ENCODE measurements around the gene ZBTB24.

The ZBTB24 gene

DNA sequence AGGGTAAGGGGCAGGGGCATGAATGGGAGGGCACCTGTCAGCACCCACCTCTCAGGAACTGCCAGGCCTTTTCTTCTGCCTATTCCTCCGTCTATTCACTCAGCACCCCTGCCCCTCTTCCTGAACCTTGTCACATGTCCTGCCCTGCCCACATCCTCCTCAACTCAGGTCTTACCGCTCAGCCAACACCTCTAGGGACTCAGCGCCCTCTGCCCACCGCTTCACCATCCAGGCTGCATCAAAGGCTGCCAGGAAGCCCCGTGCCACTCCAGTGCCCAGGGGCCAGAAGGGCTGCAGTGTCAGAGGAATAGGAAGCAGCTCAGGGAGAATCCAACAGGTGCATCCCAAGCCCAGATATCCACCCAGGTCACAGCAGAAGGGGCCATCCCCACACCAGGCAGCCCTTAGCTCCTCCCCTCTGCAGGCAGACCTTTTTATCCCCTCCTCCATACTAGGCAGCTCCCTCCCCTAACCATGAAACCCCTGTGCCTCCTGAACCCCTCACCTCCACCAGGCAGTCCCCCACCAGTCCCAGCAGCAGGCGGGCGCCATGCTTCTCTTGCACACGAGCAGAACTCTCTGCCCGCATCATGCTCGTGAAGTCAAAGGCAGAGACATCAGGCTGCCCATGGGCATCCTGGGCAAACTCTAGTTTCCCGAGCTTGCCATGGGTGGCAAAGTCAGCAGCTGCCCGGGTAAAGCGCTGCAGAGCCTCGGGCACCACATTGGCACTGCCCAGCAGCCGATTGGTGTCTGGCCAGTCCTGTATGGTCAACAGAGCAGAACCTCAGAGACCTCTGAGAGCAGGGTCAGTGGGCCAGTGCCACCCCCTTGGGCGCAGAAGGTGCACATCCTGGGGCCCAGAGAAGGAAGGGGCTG, 33.0 kb downstream of the ZBTB24 start:
- DNase-seq (ENCODE audit: low read depth) = no peak

GRCh38 chr6:109449064-109449794, 33.8 kb downstream of the ZBTB24 start:
- no peak for DNase-seq (ENCODE audit: low read depth)

DNA sequence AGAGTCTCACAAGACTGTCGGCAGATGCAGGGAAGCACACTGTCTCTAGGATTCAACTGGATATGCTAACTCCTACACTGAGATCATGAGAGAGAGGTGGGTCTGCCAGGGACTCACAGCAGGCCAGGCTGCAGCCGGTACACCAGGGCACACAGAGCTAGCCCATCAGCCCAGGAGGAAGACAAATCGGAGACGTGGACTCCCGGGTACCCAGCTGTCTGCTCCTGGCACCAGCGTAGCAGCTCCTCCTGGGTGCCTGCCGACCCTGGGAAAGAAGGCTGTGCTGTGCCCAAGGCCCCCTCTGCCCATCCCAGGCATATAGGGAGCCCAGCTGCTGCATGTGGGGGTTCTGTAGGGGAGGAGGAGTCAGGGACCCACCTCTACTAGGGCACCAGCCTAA, 34.4 kb downstream of the ZBTB24 start:
- DNase-seq (ENCODE audit: low read depth) = no peak

GRCh38 chr6:109447878-109448555, 35.0 kb downstream of the ZBTB24 start:
- DNase-seq (ENCODE audit: low read depth) = no peak

GRCh38 chr6:109447087-109447486, 35.9 kb downstream of the ZBTB24 start:
- no peak for DNase-seq (ENCODE audit: low read depth)

- DNase-seq (ENCODE audit: low read depth) = no peak
Measured at GRCh38 chr6:109446541-109446940, 36.5 kb downstream of the ZBTB24 start.

DNA sequence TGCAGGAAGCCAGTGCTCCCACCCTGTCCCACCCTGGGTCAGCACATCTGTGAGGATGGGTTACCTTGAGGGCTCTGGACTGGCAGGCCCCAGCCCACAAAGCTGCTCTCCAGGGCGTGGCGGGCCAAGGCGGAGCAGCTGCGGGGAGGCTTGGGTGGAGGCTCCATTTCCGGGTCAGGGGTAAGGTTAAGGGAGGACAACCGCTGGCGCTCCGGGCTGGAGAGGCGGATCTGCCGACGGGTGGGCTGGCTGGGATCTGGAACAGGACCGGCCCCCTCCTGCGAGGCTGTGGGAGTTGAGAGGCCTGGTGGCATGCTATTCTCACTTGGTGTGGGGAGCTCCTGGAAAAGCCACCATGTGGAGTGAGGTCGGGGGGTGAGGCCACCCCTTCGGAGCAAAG, 36.9 kb downstream of the ZBTB24 start:
- DNase-seq (ENCODE audit: low read depth) = no peak

DNA sequence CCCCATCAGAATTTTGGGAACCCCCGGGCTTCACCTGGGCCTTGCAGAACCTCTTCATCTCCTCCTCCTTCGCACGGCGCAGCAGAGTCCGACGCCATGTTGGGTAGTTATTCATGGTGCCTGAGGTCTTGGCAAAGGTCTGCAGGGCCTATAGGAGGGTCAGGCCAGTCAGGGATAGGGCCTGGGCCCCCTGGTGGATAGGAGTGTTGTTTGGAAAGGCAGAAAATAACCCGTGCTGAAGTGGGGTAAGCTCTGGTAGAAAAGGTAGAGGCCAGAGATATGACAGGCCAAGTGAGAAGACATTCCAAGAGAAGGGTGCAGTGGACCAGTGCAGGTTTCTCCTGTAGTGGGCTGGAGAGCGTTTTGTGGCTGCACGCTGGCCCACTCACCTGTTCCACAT, 37.6 kb downstream of the ZBTB24 start:
- DNase-seq (ENCODE audit: low read depth) = no peak

DNA sequence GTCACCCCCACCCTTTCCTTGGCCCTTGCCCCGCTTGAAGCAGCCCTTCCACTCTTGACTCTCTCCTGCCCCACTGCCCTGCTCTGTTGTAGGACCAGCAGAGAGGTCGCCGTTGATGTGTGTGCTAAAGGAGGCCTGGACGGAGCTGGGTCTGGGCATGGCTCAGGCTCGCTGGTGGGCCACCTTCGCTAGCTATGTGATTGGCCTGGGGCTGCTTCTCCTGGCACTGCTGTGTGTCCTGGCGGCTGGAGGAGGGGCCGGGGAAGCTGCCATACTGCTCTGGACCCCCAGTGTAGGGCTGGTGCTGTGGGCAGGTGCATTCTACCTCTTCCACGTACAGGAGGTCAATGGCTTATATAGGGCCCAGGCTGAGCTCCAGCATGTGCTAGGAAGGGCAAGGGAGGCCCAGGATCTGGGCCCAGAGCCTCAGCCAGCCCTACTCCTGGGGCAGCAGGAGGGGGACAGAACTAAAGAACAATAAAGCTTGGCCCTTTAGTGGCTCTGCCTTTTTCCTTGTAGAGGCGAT, 39.5 kb downstream of the ZBTB24 start:
- no peak for DNase-seq (ENCODE audit: low read depth)

GRCh38 chr6:109442393-109442924, 40.6 kb downstream of the ZBTB24 start:
- no peak for DNase-seq (ENCODE audit: low read depth)

GRCh38 chr6:109441069-109441816, 41.8 kb downstream of the ZBTB24 start:
- DNase-seq (ENCODE audit: low read depth) = no peak

GRCh38 chr6:109440331-109441068, 42.5 kb downstream of the ZBTB24 start, which contains the start of the genes PPIL6 and SMPD2:
PPIL6 (minus strand) TSS chr6:109440628; CDS start chr6:109440590, 38 bp downstream.
SMPD2 (plus strand) TSS chr6:109440724; CDS start chr6:109441122, 398 bp downstream.
- peak; percentile 70 for DNase-seq (ENCODE audit: low read depth)

GRCh38 chr6:109436041-109436440, 47.0 kb downstream of the ZBTB24 start:
- DNase-seq (ENCODE audit: low read depth) = no peak

DNA sequence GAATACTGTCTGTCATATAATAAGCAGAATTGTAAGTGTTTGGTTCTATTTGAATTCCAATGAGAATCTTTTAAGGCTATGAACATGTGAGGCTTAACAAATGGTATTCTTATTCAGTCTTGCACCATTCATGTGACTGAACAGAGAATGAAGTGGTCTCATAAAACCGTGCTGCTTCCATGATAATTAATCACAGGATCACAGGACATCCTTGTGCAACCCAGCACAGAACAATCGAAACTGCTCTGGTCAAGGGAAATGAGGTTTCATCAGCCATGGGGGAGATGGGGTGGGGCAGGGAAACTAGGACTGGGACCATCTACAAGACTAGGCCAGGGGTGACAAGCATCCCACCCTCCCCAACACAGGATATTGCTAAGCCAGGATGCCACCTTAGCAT, 48.6 kb downstream of the ZBTB24 start:
- DNase-seq (ENCODE audit: low read depth) = no peak

- DNase-seq (ENCODE audit: low read depth) = no peak
Measured at GRCh38 chr6:109429496-109429895, 53.5 kb downstream of the ZBTB24 start.

DNA sequence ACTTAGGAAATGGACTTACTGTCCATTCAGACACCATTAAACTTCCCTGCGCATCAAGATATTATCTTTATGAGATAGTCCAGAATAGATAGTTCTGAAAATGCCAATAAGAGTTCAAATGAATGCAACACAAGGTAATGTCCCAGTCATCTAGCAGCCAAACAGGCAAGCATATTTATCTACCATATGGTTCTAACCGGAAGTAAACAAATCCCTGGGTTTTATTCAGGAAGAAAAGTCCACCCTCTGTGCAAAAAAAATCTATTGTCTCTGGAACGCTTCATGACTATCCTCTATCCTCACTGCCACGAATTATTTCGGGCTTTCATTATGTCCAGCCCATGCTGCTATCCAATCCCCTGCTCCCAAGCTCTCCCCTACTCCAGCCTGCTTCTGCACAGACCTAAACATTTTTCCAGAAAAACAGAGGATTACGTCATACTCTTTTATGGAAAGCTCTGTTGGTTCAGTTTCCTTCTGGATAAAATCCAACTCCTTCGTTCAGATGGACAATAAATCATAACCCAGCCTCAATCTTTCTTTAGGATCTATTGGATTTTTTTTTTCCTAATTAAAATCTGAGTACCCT, 54.0 kb downstream of the ZBTB24 start:
- no peak for DNase-seq (ENCODE audit: low read depth)

GRCh38 chr6:109424946-109425345, 58.1 kb downstream of the ZBTB24 start:
- no peak for DNase-seq (ENCODE audit: low read depth)

DNA sequence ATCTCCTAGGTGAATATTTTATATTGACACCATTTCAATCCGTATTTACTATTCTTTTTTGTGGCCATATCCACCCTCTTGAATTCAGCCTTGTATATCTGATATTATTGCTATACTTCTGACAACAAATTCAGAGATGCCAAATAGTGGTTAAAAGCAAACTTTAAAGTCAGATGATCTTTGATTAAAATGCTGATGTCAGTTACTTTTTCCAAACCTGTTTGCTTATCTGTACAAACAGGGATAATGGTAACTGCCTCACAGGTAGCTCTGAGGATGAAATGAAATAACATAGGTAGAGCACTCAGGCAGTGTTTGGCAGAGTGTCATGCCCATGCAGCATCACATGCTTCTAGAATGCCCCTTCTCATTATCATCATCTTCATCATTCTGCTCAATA, 61.8 kb downstream of the ZBTB24 start:
- DNase-seq (ENCODE audit: low read depth) = no peak

DNA sequence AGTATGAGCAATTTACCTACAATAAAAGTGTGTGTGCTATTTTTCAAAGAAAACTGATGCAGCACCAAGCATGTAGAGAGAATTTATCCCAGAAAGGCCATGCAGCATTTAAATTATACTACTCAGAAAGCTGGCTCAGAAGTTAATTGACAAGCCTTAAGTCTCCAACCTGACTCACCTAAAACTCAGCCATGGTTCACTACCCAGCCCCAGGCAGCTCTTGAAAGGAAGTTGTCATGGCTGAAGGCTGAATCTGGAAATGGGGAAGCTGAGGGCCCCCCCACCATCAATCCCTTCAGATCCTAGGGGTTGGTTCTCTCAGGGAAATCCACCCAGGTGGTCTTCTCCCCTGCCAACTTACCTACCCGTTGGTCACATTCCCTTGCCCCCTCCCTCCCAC, 62.3 kb downstream of the ZBTB24 start:
- DNase-seq (ENCODE audit: low read depth) = no peak

DNA sequence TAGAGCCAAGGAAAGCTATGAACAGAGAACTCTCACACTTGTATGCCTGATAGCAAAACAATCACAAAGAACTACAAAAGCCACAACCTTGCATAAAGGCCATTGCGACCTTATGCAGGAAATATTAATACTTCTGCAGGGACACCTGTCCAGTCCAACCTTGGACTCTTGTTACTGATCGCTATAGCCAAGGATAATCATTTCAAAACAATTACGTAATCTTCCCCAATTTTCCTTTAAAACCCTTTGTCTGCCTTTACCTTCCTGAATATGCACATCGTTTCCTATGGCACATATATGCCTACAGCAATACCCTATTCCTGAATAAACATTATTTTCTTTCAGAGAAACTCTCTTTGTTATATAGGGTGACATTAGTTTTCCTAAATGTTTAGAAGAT, 65.4 kb downstream of the ZBTB24 start:
- no peak for DNase-seq (ENCODE audit: low read depth)
